HK-2 (cell line): ENCODE data around the gene GIN1.

ENCODE experiments used
- DNase-seq: peaks from one replicate; pipeline ENCODE4 v3.0.0-alpha.2; 2018; ENCODE audit not compliant: unreplicated experiment

Gene GIN1

DNA sequence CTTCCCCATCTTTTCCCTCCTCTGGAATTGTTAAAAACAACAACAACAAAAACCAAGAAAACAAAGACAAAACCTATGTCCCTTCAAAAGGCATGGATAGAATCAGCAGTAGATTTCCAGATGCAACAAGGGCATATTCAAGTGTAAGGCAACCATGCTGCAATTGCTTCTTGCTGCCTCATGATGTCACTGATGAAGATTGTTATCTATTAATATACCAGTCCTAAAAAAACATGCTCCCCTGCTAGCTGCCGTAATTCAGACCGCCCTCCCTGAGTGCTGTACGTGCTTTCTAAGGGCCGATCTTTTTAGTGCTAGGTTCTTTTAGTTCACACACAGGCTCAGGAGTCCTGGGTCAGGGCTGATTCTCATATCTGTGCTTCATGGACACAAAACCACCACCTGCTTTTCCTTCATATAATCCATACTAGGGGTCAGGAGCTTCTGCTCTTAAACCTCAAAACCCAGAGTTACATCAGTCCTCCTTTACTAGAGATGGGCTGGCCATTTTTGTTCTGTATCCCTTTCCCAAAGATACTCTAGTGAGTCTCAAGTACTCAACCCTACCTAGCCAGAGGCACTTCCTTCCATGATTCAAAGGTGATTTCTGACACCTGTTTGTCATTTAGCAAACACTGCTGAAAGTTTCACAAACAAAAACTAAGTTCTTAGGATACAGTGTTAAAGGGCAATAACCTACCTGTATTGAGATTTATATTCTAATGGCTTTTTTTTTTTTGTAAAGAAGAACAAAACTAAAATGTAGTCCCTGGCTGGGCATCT is 82.1 kb downstream of the GIN1 start:
- no peak for DNase-seq

GRCh38 chr5:103036601-103037000 is 83.3 kb downstream of the GIN1 start:
- no peak for DNase-seq
